ENCODE data around the gene SLC37A1.

GRCh38 chr21:42607102-42607501, 93.5 kb downstream of the SLC37A1 start:
- TF ChIP-seq CTCF (conservative IDR thresholded peaks at IDR 0.05 in 1 of 2, IDR thresholded peaks at IDR 0.05 in 1 of 2; ENCODE audit: extremely low read depth in 1 of 2, insufficient read depth in 1 of 2, low read depth in 1 of 2, low read length in 2 of 2) (no peak), EZH2 (IDR thresholded peaks at IDR 0.05; ENCODE audit: borderline replicate concordance, low read length) (no peak)
